Neutrophil (primary cell): Measurements from ENCODE around the gene JPH2.
A peak's percentile ranks its signal among the peaks of the same experiment; 100 is the strongest.

ENCODE experiments used
- H3K27ac ChIP-seq: fragments of 200-600 bp; sonication (generic); 2 replicates; pipeline ENCODE4 v1.5.1; 2016; ENCODE audit warnings: mild to moderate bottlenecking, moderate library complexity
- H3K27me3 ChIP-seq: fragments of 200-600 bp; sonication (generic); 2 replicates; pipeline ENCODE4 v1.6.0; 2016; ENCODE audit warnings: mild to moderate bottlenecking
- H3K36me3 ChIP-seq: fragments of 200-600 bp; sonication (generic); 2 replicates; pipeline ENCODE4 v1.5.1; 2017
- H3K4me1 ChIP-seq, 2 experiments: fragments of 200-600 bp in 1 of 2; sonication (generic) in 1 of 2; 1 replicate in 1 of 2; 2 replicates in 1 of 2; pipeline versions ENCODE4 v1.5.1 to v1.6.1; 2013 to 2016; ENCODE audit warnings: low read depth in 1 of 2, low read length in 1 of 2, mild to moderate bottlenecking in 1 of 2, moderate library complexity in 1 of 2; ENCODE audit not compliant: control insufficient read depth in 1 of 2, insufficient read depth in 1 of 2
- H3K4me3 ChIP-seq, 2 experiments: fragments of 200-600 bp in 1 of 2; sonication (generic) in 1 of 2; 1 replicate in 1 of 2; 2 replicates in 1 of 2; pipeline ENCODE4 v1.5.1; 2013 to 2016; ENCODE audit warnings: low read depth in 1 of 2, low read length in 1 of 2, mild to moderate bottlenecking in 1 of 2, moderate library complexity in 1 of 2
- H3K9me3 ChIP-seq: fragments of 200-600 bp; sonication (generic); 2 replicates; pipeline ENCODE4 v1.5.1; 2016
- CTCF ChIP-seq: fragments of 200-600 bp; sonication (generic); IDR thresholded peaks from 2 replicates; pipeline ENCODE4 v1.5.1; 2016; ENCODE audit warnings: antibody characterized with exemption

Gene JPH2

GRCh38 chr20:44210406-44211176 lies 23.6 kb upstream of the JPH2 start, which contains the start of gene OSER1:
Gene OSER1 (minus strand): TSS chr20:44210771. CDS start chr20:44206957, 3,814 bp downstream.
- H3K4me3 ChIP-seq = peak within 1 kb of the TSS; percentile 95

GRCh38 chr20:44209686-44210405 lies 22.9 kb upstream of the JPH2 start:
- no peak for TF ChIP-seq CTCF

More at GRCh38 chr20:44210406-44211176, 23.6 kb upstream of the JPH2 start, which contains the start of gene OSER1:
- Histone ChIP-seq H3K27me3 (no peaks in the 10 kb centered on the region), H3K9me3 (no peaks in the 10 kb centered on the region), H3K27ac (peak within 1 kb of the TSS; percentile 99), H3K36me3 (peaks cover 12% of the 10 kb centered on the region), H3K4me1 (peaks cover 41 to 44% of the 10 kb centered on the region in 2 experiments)
- TF ChIP-seq CTCF = peak; percentile 36

GRCh38 chr20:44208770-44209169 lies 21.8 kb upstream of the JPH2 start:
- Histone ChIP-seq H3K4me3 (peak overlapping the region; percentile 95), H3K36me3 (peaks cover 31% of the 10 kb centered on the region), H3K9me3 (no peaks in the 10 kb centered on the region), H3K27me3 (no peaks in the 10 kb centered on the region), H3K27ac (peak overlapping the region; percentile 32), H3K4me1 (peaks cover 35 to 38% of the 10 kb centered on the region in 2 experiments)
- no peak for TF ChIP-seq CTCF

More at GRCh38 chr20:44209686-44210405, 22.9 kb upstream of the JPH2 start:
- peak overlapping the region; percentile 95 for H3K4me3 ChIP-seq
- no peaks in the 10 kb centered on the region for H3K27me3 ChIP-seq
- no peaks in the 10 kb centered on the region for H3K9me3 ChIP-seq
- peaks cover 20% of the 10 kb centered on the region for H3K36me3 ChIP-seq
- H3K27ac ChIP-seq = peak overlapping the region; percentile 99
- peaks cover 35 to 38% of the 10 kb centered on the region in 2 experiments for H3K4me1 ChIP-seq

- H3K4me3 ChIP-seq = peak overlapping the region in 1 of 2 experiments; percentile 95
- no peaks in the 10 kb centered on the region for H3K9me3 ChIP-seq
- peaks cover 35 to 38% of the 10 kb centered on the region in 2 experiments for H3K4me1 ChIP-seq
- no peak overlapping the region for H3K27ac ChIP-seq
- H3K27me3 ChIP-seq = no peaks in the 10 kb centered on the region
- TF ChIP-seq CTCF = no peak
- peaks cover 37% of the 10 kb centered on the region for H3K36me3 ChIP-seq
Measured at GRCh38 chr20:44208165-44208564, 21.2 kb upstream of the JPH2 start.

- no peaks in the 10 kb centered on the region for H3K27me3 ChIP-seq
- H3K27ac ChIP-seq = peak overlapping the region; percentile 43
Measured at GRCh38 chr20:44207126-44207723, 20.2 kb upstream of the JPH2 start.

More at GRCh38 chr20:44207126-44207723, 20.2 kb upstream of the JPH2 start:
- Histone ChIP-seq H3K9me3 (no peaks in the 10 kb centered on the region), H3K4me3 (no peak overlapping the region), H3K4me1 (peaks cover 28 to 33% of the 10 kb centered on the region in 2 experiments), H3K36me3 (peaks cover 44% of the 10 kb centered on the region)
- TF ChIP-seq CTCF = no peak
